HepG2 (cell line): ENCODE data around the gene JAZF1. TPM values are rescaled to one million over a fixed set of nuclear protein-coding genes. Genes with fewer than 3 reads are reported as not detected.

Experiments
- ATAC-seq: fragments of 200-7000 bp; cut with Tn5 transposase; 3 replicates; pipeline ENCODE4 v1.9.1; 2020; ENCODE audit warnings: mild to moderate bottlenecking, moderate library complexity
- BruUV-seq: library from RNA; stranded (reverse); fragments of 400-500 nt; replicated peaks from 2 replicates; lab custom pipeline; 2021; lab: Mats Ljungman, UMichigan
- CTCF ChIA-PET: fragments of 300-600 bp; formaldehyde crosslinking; extraction: SDS; loops from one replicate; lab custom pipeline; 2021; ENCODE audit warnings: low total read pairs, inconsistent platforms, low intra/inter-chr PET ratio; lab: Yijun Ruan, JAX
- POLR2A ChIA-PET: fragments of 350-600 bp; sonication (Branson Sonifier 250); formaldehyde crosslinking; loops from one replicate; lab custom pipeline; 2020; ENCODE audit warnings: antibody characterized with exemption, inconsistent platforms; lab: Yijun Ruan, JAX
- DNase-seq: peaks from one replicate; pipeline ENCODE4 v3.0.0-alpha.2; 2015; ENCODE audit warnings: low spot score
- FAIRE-seq: peaks from 3 replicates; lab custom pipeline; 2011; peaks lifted over from hg19 to GRCh38; lab: Jason Lieb, UNC
- H2AFZ ChIP-seq: one replicate; pipeline ENCODE4 v1.6.1; 2011; ENCODE audit warnings: low read length, inconsistent platforms
- H3K27ac ChIP-seq: fragments of 300-600 bp; 3 replicates; pipeline ENCODE4 v1.8.0; 2011; ENCODE audit warnings: mixed run types, mild to moderate bottlenecking, mixed read lengths, low read length, inconsistent platforms; ENCODE audit not compliant: insufficient read depth; ENCODE audit errors: extremely low read length
- H3K27me3 ChIP-seq, 2 experiments: fragments of 200-600 bp in 1 of 2; 2 replicates in 1 of 2; 3 replicates in 1 of 2; pipeline versions ENCODE4 v1.6.0 to v1.8.0; 2011; ENCODE audit warnings: low read length in 2 of 2, mild to moderate bottlenecking in 2 of 2, moderate library complexity in 2 of 2, inconsistent platforms in 1 of 2; ENCODE audit not compliant: insufficient read depth in 2 of 2, control insufficient read depth in 1 of 2
- H3K36me3 ChIP-seq, 2 experiments: fragments of 200-600 bp in 1 of 2; replicated peaks in 1 of 2; 2 replicates in 1 of 2; 3 replicates in 1 of 2; pipeline versions ENCODE4 v1.5.1 to v1.8.0; 2011; ENCODE audit warnings: low read length in 2 of 2, inconsistent platforms in 1 of 2; ENCODE audit not compliant: insufficient read depth in 2 of 2, control insufficient read depth in 1 of 2
- H3K4me1 ChIP-seq: 2 replicates; pipeline ENCODE4 v1.5.1; 2012; ENCODE audit warnings: low read length, inconsistent platforms; ENCODE audit not compliant: insufficient read depth
- H3K4me2 ChIP-seq: 2 replicates; pipeline ENCODE4 v1.6.0; 2011; ENCODE audit warnings: low read depth, low read length, inconsistent platforms
- H3K4me3 ChIP-seq, 3 experiments: fragments of 200-600 bp in 1 of 3; sonication (generic), shearing (Covaris generic) in 1 of 3; replicated peaks in 1 of 3; 2 replicates each; pipeline ENCODE4 v1.5.1; 2011 to 2016; ENCODE audit warnings: low read length in 3 of 3, inconsistent platforms in 2 of 3, low read depth in 2 of 3, mild to moderate bottlenecking in 2 of 3, control low read depth in 1 of 3, mixed read lengths in 1 of 3; ENCODE audit not compliant: insufficient read depth in 1 of 3
- H3K79me2 ChIP-seq: one replicate; pipeline ENCODE4 v1.6.1; 2011; ENCODE audit warnings: low read length, inconsistent platforms; ENCODE audit not compliant: insufficient read depth
- H3K9ac ChIP-seq: 2 replicates; pipeline ENCODE4 v1.6.0; 2011; ENCODE audit warnings: mild to moderate bottlenecking, low read depth, low read length, inconsistent platforms; ENCODE audit not compliant: insufficient read depth
- H3K9me3 ChIP-seq: 2 replicates; pipeline ENCODE4 v1.5.1; 2012; ENCODE audit warnings: mild to moderate bottlenecking, low read length
- H4K20me1 ChIP-seq: 2 replicates; pipeline ENCODE4 v1.6.0; 2011; ENCODE audit warnings: inconsistent platforms, mild to moderate bottlenecking, low read length, moderate library complexity; ENCODE audit not compliant: insufficient read depth
- ATF7-NPFF ChIP-seq: sonication (generic); formaldehyde crosslinking; IDR thresholded peaks from 2 replicates; pipeline ENCODE4 v1.8.1; 2023; ENCODE audit warnings: mild to moderate bottlenecking, low read depth, missing genetic modification reagents, moderate library complexity
- CEBPB ChIP-seq: IDR thresholded peaks from 2 replicates; pipeline ENCODE4 v1.6.1; 2011; ENCODE audit warnings: low read depth, low read length, improper control_type of control experiment, borderline replicate concordance
- CREM ChIP-seq, 2 experiments: sonication (generic) in 1 of 2; formaldehyde crosslinking in 1 of 2; IDR thresholded peaks; 2 replicates each; pipeline versions ENCODE4 v1.4.0 to v1.6.1; 2016 to 2020; ENCODE audit warnings: antibody characterized with exemption in 1 of 2, mild to moderate bottlenecking in 1 of 2, missing genetic modification reagents in 1 of 2
- DPF2 ChIP-seq: sonication (generic); formaldehyde crosslinking; IDR thresholded peaks from 2 replicates; pipeline ENCODE4 v1.4.0; 2020; ENCODE audit warnings: mild to moderate bottlenecking, low read depth, missing genetic modification reagents, borderline replicate concordance
- FOXO1 ChIP-seq: sonication (generic); formaldehyde crosslinking; IDR thresholded peaks from 2 replicates; pipeline ENCODE4 v1.4.0; 2020; ENCODE audit warnings: missing genetic modification reagents
- GMEB1 ChIP-seq: sonication (generic); formaldehyde crosslinking; IDR thresholded peaks from 2 replicates; pipeline ENCODE4 v1.5.1; 2020; ENCODE audit warnings: missing genetic modification reagents, mild to moderate bottlenecking, borderline replicate concordance
- HNRNPH1 ChIP-seq: fragments of 200-400 bp; formaldehyde crosslinking; optimal IDR thresholded peaks from 2 replicates; pipeline ENCODE3; 2017; ENCODE audit warnings: mild to moderate bottlenecking, low read depth, low read length
- KDM5B ChIP-seq: sonication (generic); formaldehyde crosslinking; IDR thresholded peaks from 2 replicates; pipeline ENCODE4 v1.4.0; 2020; ENCODE audit warnings: missing genetic modification reagents, mild to moderate bottlenecking, borderline replicate concordance
- KLF12 ChIP-seq: sonication (generic); formaldehyde crosslinking; IDR thresholded peaks from 2 replicates; pipeline ENCODE4 v1.4.0; 2020; ENCODE audit warnings: missing genetic modification reagents, borderline replicate concordance
- MXI1 ChIP-seq: IDR thresholded peaks from 3 replicates; pipeline ENCODE4 v1.6.1; 2012; ENCODE audit warnings: low read depth, low read length, inconsistent platforms, borderline replicate concordance
- POLR2AphosphoS5 ChIP-seq: IDR thresholded peaks from 2 replicates; pipeline ENCODE4 v1.6.1; 2012; ENCODE audit warnings: low read depth, low read length
- WGBS: methylation state at CpG from one replicate; pipeline ENCODE4 v1.1.6; 2017; ENCODE audit warnings: low lambda C conversion rate; 5-methylcytosine and 5-hydroxymethylcytosine counted together
- in situ Hi-C: cut with HindIII; loops from 2 replicates; pipeline ENCODE4 v1.10.0; 2017; ENCODE audit warnings: low pct_unique_long_range_greater_than_20kb; ENCODE audit not compliant: extremely low pct_ligation_motif_present
- intact Hi-C: fragments of 100-400 bp; cut with micrococcal nuclease; formaldehyde crosslinking; loops from one replicate; pipeline ENCODE4 v1.10.0; 2022; ENCODE audit not compliant: unreplicated experiment
- polyA plus RNA-seq, 8 experiments: library from polyadenylated mRNA; depleted of rRNA in 3 of 8; stranded (reverse) in 7 of 8; unstranded in 1 of 8; fragments of >200 nt; fragmentation: Illumina TruSeq in 4 of 8; extraction: Trizol in 4 of 8; gene quantifications; 2 replicates each; pipeline versions ENCODE4 v1.2.1 to v1.2.3, GENCODE V29; 2011 to 2016; ENCODE audit warnings: low read depth in 4 of 8, missing spikeins in 1 of 8, mixed read lengths in 1 of 8; ENCODE audit not compliant: insufficient read depth in 1 of 8
- total RNA-seq, 5 experiments: library from RNA; depleted of rRNA; stranded (reverse); fragments of >200 nt; fragmentation: Illumina TruSeq; extraction: Trizol; gene quantifications; 2 replicates each; pipeline ENCODE4 v1.2.3, GENCODE V29; 2016; ENCODE audit warnings: low read depth in 1 of 5
- TF ChIP-seq, protein P1 (sequence below): sonication (generic); formaldehyde crosslinking; IDR thresholded peaks from 2 replicates; pipeline ENCODE4 v1.4.0; 2020; ENCODE audit warnings: mild to moderate bottlenecking, missing genetic modification reagents, borderline replicate concordance
- TF ChIP-seq, protein P2 (sequence below): sonication (generic); formaldehyde crosslinking; IDR thresholded peaks from 2 replicates; pipeline ENCODE4 v1.5.0; 2020; ENCODE audit warnings: missing genetic modification reagents
- TF ChIP-seq, protein P3 (sequence below): IDR thresholded peaks from 2 replicates; pipeline ENCODE4 v1.6.1; 2016; ENCODE audit warnings: control low read depth

Gene JAZF1
- total and polyA plus RNA-seq, 2 of the 13 experiments (the other 11 are each of a cell fraction or from before 2014, with no cell fraction given) = not detected

DNA sequence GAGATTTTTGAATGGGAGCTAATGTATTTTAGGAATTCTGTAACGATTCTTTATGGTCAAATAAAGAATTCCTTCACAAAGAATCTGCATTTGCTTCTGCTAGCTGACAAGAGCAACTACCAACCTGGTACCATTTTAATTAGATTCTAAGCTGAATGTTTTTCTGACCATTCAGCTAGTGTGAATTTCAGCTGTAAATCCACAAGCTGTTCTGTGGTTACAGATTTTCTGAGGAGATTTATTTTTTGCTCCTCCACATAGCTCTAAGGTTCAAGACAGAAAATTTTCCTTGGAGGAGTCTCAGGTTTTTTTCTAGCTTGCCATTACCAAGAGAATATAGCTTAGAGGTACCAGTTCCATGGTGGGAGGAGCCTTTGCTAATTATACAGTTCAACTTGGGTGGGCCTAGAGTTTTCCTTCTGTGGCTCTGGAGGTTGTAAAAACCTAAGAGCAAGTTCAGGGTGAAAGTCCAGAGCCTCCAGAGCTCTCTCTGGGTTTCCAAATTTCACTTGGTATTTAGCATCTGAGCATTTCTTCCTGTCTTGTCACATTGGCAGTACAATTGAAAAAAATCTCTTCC lies 120.1 kb downstream of the JAZF1 start (continued):
- TF ChIP-seq, protein P1, sequence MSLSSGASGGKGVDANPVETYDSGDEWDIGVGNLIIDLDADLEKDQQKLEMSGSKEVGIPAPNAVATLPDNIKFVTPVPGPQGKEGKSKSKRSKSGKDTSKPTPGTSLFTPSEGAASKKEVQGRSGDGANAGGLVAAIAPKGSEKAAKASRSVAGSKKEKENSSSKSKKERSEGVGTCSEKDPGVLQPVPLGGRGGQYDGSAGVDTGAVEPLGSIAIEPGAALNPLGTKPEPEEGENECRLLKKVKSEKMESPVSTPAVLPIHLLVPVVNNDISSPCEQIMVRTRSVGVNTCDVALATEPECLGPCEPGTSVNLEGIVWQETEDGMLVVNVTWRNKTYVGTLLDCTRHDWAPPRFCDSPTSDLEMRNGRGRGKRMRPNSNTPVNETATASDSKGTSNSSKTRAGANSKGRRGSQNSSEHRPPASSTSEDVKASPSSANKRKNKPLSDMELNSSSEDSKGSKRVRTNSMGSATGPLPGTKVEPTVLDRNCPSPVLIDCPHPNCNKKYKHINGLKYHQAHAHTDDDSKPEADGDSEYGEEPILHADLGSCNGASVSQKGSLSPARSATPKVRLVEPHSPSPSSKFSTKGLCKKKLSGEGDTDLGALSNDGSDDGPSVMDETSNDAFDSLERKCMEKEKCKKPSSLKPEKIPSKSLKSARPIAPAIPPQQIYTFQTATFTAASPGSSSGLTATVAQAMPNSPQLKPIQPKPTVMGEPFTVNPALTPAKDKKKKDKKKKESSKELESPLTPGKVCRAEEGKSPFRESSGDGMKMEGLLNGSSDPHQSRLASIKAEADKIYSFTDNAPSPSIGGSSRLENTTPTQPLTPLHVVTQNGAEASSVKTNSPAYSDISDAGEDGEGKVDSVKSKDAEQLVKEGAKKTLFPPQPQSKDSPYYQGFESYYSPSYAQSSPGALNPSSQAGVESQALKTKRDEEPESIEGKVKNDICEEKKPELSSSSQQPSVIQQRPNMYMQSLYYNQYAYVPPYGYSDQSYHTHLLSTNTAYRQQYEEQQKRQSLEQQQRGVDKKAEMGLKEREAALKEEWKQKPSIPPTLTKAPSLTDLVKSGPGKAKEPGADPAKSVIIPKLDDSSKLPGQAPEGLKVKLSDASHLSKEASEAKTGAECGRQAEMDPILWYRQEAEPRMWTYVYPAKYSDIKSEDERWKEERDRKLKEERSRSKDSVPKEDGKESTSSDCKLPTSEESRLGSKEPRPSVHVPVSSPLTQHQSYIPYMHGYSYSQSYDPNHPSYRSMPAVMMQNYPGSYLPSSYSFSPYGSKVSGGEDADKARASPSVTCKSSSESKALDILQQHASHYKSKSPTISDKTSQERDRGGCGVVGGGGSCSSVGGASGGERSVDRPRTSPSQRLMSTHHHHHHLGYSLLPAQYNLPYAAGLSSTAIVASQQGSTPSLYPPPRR (CRISPR knock-in tag) = no peak
- TF ChIP-seq MXI1 (no peak), KDM5B (CRISPR knock-in tag) (no peak), DPF2 (CRISPR knock-in tag) (no peak), CEBPB (no peak), HNRNPH1 (no peak)

- WGBS = 16% methylated on average over 3 of the region's 3 CpGs
- FAIRE-seq (no peak), ATAC-seq (no peak), DNase-seq (no peak)
- in situ Hi-C loops = no loop called here
- H4K20me1 ChIP-seq = no peaks in the 10 kb centered on the region
- no peak overlapping the region for H3K4me2 ChIP-seq
- H3K79me2 ChIP-seq = no peaks in the 10 kb centered on the region
- H3K27me3 ChIP-seq = no peaks in the 10 kb centered on the region; a peak in 1 of 5 replicates
- H2AFZ ChIP-seq = no peak overlapping the region
- no TSS peak for BruUV-seq
- H3K9me3 ChIP-seq = no peaks in the 10 kb centered on the region
- H3K4me3 ChIP-seq = no peak overlapping the region
- ChIA-PET CTCF (no interaction called here), POLR2A (no interaction called here)
- no peaks in the 10 kb centered on the region for H3K4me1 ChIP-seq
- no peak overlapping the region for H3K9ac ChIP-seq
- intact Hi-C loops = no loop called here
- H3K36me3 ChIP-seq = no peaks in the 10 kb centered on the region
- no peak overlapping the region for H3K27ac ChIP-seq
- TF ChIP-seq POLR2AphosphoS5 = no peak
- no peak for TF ChIP-seq KLF12
- TF ChIP-seq GMEB1 (CRISPR knock-in tag) = no peak
- TF ChIP-seq, protein P2, sequence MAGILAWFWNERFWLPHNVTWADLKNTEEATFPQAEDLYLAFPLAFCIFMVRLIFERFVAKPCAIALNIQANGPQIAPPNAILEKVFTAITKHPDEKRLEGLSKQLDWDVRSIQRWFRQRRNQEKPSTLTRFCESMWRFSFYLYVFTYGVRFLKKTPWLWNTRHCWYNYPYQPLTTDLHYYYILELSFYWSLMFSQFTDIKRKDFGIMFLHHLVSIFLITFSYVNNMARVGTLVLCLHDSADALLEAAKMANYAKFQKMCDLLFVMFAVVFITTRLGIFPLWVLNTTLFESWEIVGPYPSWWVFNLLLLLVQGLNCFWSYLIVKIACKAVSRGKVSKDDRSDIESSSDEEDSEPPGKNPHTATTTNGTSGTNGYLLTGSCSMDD = no peak
- TF ChIP-seq FOXO1 (CRISPR knock-in tag) = no peak
- TF ChIP-seq ATF7-NPFF (CRISPR knock-in tag) = no peak
- no peak for TF ChIP-seq CREM (IDR thresholded peaks at IDR 0.05)
- TF ChIP-seq CREM (CRISPR knock-in tag; IDR thresholded peaks at IDR 0.05) = no peak
- TF ChIP-seq, protein P3, sequence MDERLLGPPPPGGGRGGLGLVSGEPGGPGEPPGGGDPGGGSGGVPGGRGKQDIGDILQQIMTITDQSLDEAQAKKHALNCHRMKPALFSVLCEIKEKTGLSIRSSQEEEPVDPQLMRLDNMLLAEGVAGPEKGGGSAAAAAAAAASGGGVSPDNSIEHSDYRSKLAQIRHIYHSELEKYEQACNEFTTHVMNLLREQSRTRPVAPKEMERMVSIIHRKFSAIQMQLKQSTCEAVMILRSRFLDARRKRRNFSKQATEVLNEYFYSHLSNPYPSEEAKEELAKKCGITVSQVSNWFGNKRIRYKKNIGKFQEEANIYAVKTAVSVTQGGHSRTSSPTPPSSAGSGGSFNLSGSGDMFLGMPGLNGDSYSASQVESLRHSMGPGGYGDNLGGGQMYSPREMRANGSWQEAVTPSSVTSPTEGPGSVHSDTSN = no peak
These were observed 125.4 kb downstream of the JAZF1 start for GRCh38 chr7:28055161-28055544.
